ENCODE data around the gene ELP1. TPM values are rescaled to one million over a fixed set of nuclear protein-coding genes. Genes with fewer than 3 reads are reported as not detected.
"Not testable (repeated sequence)": the region's sequence is repeated elsewhere in the genome, so short reads cannot be mapped to it uniquely, and the experiment has no call there.

Gene ELP1
- 10 to 100 TPM; 20.4 to 20.7 TPM for total RNA-seq

- H3K4me3 Mint-ChIP-seq = peak within 1 kb of the TSS; percentile 98
- ChIA-PET CTCF (interaction anchor here (1.1 kb wide), 1 partner anchor 20 kb away, joined by 3 read pairs; no protein-coding TSS in a partner anchor), POLR2A (interaction anchor here (0.6 to 1.2 kb wide), 2 partner anchors 13 to 77 kb away, joined by 3 to 4 read pairs; no protein-coding TSS in a partner anchor)
- ATAC-seq (peak; percentile 90), DNase-seq (peak; percentile 94)
- peaks cover 24% of the 10 kb centered on the region for H3K4me1 Mint-ChIP-seq (ENCODE audit: low read depth)
- H3K27me3 Mint-ChIP-seq (ENCODE audit: low read depth) = no peaks in the 10 kb centered on the region
- peak within 1 kb of the TSS; percentile 98 for H3K27ac Mint-ChIP-seq
- peaks cover 11% of the 10 kb centered on the region for H3K36me3 Mint-ChIP-seq (ENCODE audit: low read depth)
- H3K9me3 Mint-ChIP-seq (ENCODE audit: insufficient read depth) = no peaks in the 10 kb centered on the region
Measured at GRCh38 chr9:108933718-108934322, at the start of gene ELP1. ELP1 (minus strand) TSS chr9:108934124; CDS start chr9:108931146, 2,978 bp downstream.

GRCh38 chr9:108980893-108981292 lies 47.0 kb upstream of the ELP1 start:
- POLR2A ChIA-PET = no interaction called here
- no peak for ATAC-seq

GRCh38 chr9:108978205-108978604 lies 44.3 kb upstream of the ELP1 start:
- H3K27me3 Mint-ChIP-seq (ENCODE audit: low read depth) = no peaks in the 10 kb centered on the region
- no peak overlapping the region for H3K27ac Mint-ChIP-seq
- POLR2A ChIA-PET = no interaction called here
- no peaks in the 10 kb centered on the region for H3K4me1 Mint-ChIP-seq (ENCODE audit: low read depth)
- no peak for ATAC-seq
- CTCF ChIA-PET = no interaction called here
- H3K4me3 Mint-ChIP-seq = no peak overlapping the region
- DNase-seq = no peak
- no peaks in the 10 kb centered on the region for H3K9me3 Mint-ChIP-seq (ENCODE audit: insufficient read depth)
- peaks cover 11% of the 10 kb centered on the region for H3K36me3 Mint-ChIP-seq (ENCODE audit: low read depth)

More at GRCh38 chr9:108980893-108981292, 47.0 kb upstream of the ELP1 start:
- Mint-ChIP-seq H3K27ac (no peak overlapping the region), H3K27me3 (ENCODE audit: low read depth) (no peaks in the 10 kb centered on the region), H3K4me1 (ENCODE audit: low read depth) (no peaks in the 10 kb centered on the region), H3K36me3 (ENCODE audit: low read depth) (peaks cover 14% of the 10 kb centered on the region), H3K4me3 (no peak overlapping the region), H3K9me3 (ENCODE audit: insufficient read depth) (no peaks in the 10 kb centered on the region)
- CTCF ChIA-PET = no interaction called here
- DNase-seq = no peak

GRCh38 chr9:108973895-108974294 lies 40.0 kb upstream of the ELP1 start:
- ATAC-seq (no peak), DNase-seq (no peak)
- ChIA-PET POLR2A (no interaction called here), CTCF (no interaction called here)
- H3K36me3 Mint-ChIP-seq (ENCODE audit: low read depth) = peaks cover 20% of the 10 kb centered on the region
- no peak overlapping the region for H3K27ac Mint-ChIP-seq
- H3K27me3 Mint-ChIP-seq (ENCODE audit: low read depth) = no peaks in the 10 kb centered on the region
- H3K4me3 Mint-ChIP-seq = no peak overlapping the region
- H3K4me1 Mint-ChIP-seq (ENCODE audit: low read depth) = no peaks in the 10 kb centered on the region
- peaks cover 6% of the 10 kb centered on the region for H3K9me3 Mint-ChIP-seq (ENCODE audit: insufficient read depth)

- ChIA-PET POLR2A (no interaction called here), CTCF (no interaction called here)
- H3K27me3 Mint-ChIP-seq (ENCODE audit: low read depth) = no peaks in the 10 kb centered on the region
- no peaks in the 10 kb centered on the region for H3K4me1 Mint-ChIP-seq (ENCODE audit: low read depth)
- H3K4me3 Mint-ChIP-seq = no peak overlapping the region
- H3K9me3 Mint-ChIP-seq (ENCODE audit: insufficient read depth) = peaks cover 6% of the 10 kb centered on the region
- ATAC-seq (no peak), DNase-seq (no peak)
- H3K27ac Mint-ChIP-seq = no peak overlapping the region
- peaks cover 16% of the 10 kb centered on the region for H3K36me3 Mint-ChIP-seq (ENCODE audit: low read depth)
Measured at GRCh38 chr9:108972626-108973209, 38.8 kb upstream of the ELP1 start.

- Mint-ChIP-seq H3K9me3 (ENCODE audit: insufficient read depth) (peaks cover 6% of the 10 kb centered on the region), H3K27me3 (ENCODE audit: low read depth) (no peaks in the 10 kb centered on the region), H3K36me3 (ENCODE audit: low read depth) (peaks cover 16% of the 10 kb centered on the region), H3K4me1 (ENCODE audit: low read depth) (no peaks in the 10 kb centered on the region), H3K27ac (no peak overlapping the region), H3K4me3 (no peak overlapping the region)
- POLR2A ChIA-PET = no interaction called here
- ATAC-seq = no peak
- DNase-seq = no peak
- CTCF ChIA-PET = no interaction called here
Measured at GRCh38 chr9:108972186-108972585, 38.3 kb upstream of the ELP1 start.

GRCh38 chr9:108971392-108971791 lies 37.5 kb upstream of the ELP1 start:
- CTCF ChIA-PET = interaction anchor here (1.2 kb wide), 1 partner anchor 17 kb away, joined by 4 read pairs; no protein-coding TSS in a partner anchor
- H3K27me3 Mint-ChIP-seq (ENCODE audit: low read depth); H3K4me1 Mint-ChIP-seq (ENCODE audit: low read depth); ATAC-seq; H3K4me3 Mint-ChIP-seq; H3K27ac Mint-ChIP-seq; POLR2A ChIA-PET; H3K9me3 Mint-ChIP-seq (ENCODE audit: insufficient read depth); DNase-seq: not testable (repeated sequence)
- peaks cover 16% of the 10 kb centered on the region for H3K36me3 Mint-ChIP-seq (ENCODE audit: low read depth)

- H3K27me3 Mint-ChIP-seq (ENCODE audit: low read depth) = no peaks in the 10 kb centered on the region
- no peak overlapping the region for H3K27ac Mint-ChIP-seq
- peaks cover 6% of the 10 kb centered on the region for H3K9me3 Mint-ChIP-seq (ENCODE audit: insufficient read depth)
- ChIA-PET CTCF (interaction anchor here (0.6 to 1.5 kb wide), 2 partner anchors 14 to 364 kb away, joined by 3 to 4 read pairs; no protein-coding TSS in a partner anchor), POLR2A (interaction anchor here (0.6 kb wide), 1 partner anchor 33 kb away, joined by 3 read pairs; no protein-coding TSS in a partner anchor)
- no peak overlapping the region for H3K4me3 Mint-ChIP-seq
- H3K36me3 Mint-ChIP-seq (ENCODE audit: low read depth) = peaks cover 16% of the 10 kb centered on the region
- DNase-seq (no peak), ATAC-seq (no peak)
- no peaks in the 10 kb centered on the region for H3K4me1 Mint-ChIP-seq (ENCODE audit: low read depth)
Measured at GRCh38 chr9:108967916-108968315, 34.0 kb upstream of the ELP1 start.

GRCh38 chr9:108963459-108964143 lies 29.7 kb upstream of the ELP1 start:
- no peaks in the 10 kb centered on the region for H3K27me3 Mint-ChIP-seq (ENCODE audit: low read depth)
- CTCF ChIA-PET = interaction anchor here (3.0 kb wide), 1 partner anchor 10 kb away, joined by 15 read pairs; no protein-coding TSS in a partner anchor
- no peak overlapping the region for H3K4me3 Mint-ChIP-seq
- H3K9me3 Mint-ChIP-seq (ENCODE audit: insufficient read depth) = no peaks in the 10 kb centered on the region
- DNase-seq (no peak), ATAC-seq (no peak)
- no peaks in the 10 kb centered on the region for H3K4me1 Mint-ChIP-seq (ENCODE audit: low read depth)
- POLR2A ChIA-PET = no interaction called here
- no peak overlapping the region for H3K27ac Mint-ChIP-seq
- no peaks in the 10 kb centered on the region for H3K36me3 Mint-ChIP-seq (ENCODE audit: low read depth)

- no peak overlapping the region for H3K27ac Mint-ChIP-seq
- no peak for DNase-seq
- ChIA-PET CTCF (no interaction called here), POLR2A (no interaction called here)
- no peaks in the 10 kb centered on the region for H3K9me3 Mint-ChIP-seq (ENCODE audit: insufficient read depth)
- no peaks in the 10 kb centered on the region for H3K4me1 Mint-ChIP-seq (ENCODE audit: low read depth)
- no peaks in the 10 kb centered on the region for H3K36me3 Mint-ChIP-seq (ENCODE audit: low read depth)
- no peak for ATAC-seq
- H3K27me3 Mint-ChIP-seq (ENCODE audit: low read depth) = no peaks in the 10 kb centered on the region
- H3K4me3 Mint-ChIP-seq = no peak overlapping the region
Measured at GRCh38 chr9:108961151-108961550, 27.2 kb upstream of the ELP1 start.

- Mint-ChIP-seq H3K36me3 (ENCODE audit: low read depth) (no peaks in the 10 kb centered on the region), H3K9me3 (ENCODE audit: insufficient read depth) (no peaks in the 10 kb centered on the region), H3K27me3 (ENCODE audit: low read depth) (no peaks in the 10 kb centered on the region), H3K4me1 (ENCODE audit: low read depth) (no peaks in the 10 kb centered on the region), H3K4me3 (no peak overlapping the region), H3K27ac (no peak overlapping the region)
- ATAC-seq (no peak), DNase-seq (no peak)
- ChIA-PET CTCF (interaction anchor here (1.0 kb wide), 1 partner anchor 9 kb away, joined by 4 read pairs; no protein-coding TSS in a partner anchor), POLR2A (no interaction called here)
Measured at GRCh38 chr9:108960331-108960730, 26.4 kb upstream of the ELP1 start.

- DNase-seq (no peak), ATAC-seq (no peak)
- ChIA-PET CTCF (no interaction called here), POLR2A (no interaction called here)
- Mint-ChIP-seq H3K27me3 (ENCODE audit: low read depth) (no peaks in the 10 kb centered on the region), H3K9me3 (ENCODE audit: insufficient read depth) (no peaks in the 10 kb centered on the region), H3K4me3 (no peak overlapping the region), H3K36me3 (ENCODE audit: low read depth) (no peaks in the 10 kb centered on the region), H3K27ac (no peak overlapping the region), H3K4me1 (ENCODE audit: low read depth) (no peaks in the 10 kb centered on the region)
Measured at GRCh38 chr9:108956631-108957026, 22.7 kb upstream of the ELP1 start.

Data from activated CD8-positive, alpha-beta T cell treated with anti-CD3 and anti-CD28 coated beads, Interleukin-2, amount 10 ng/mL, durations not matched to agents 7 days and 5 days (primary cell).